GM18502 (cell line): ENCODE measurements around the gene TARP.

ENCODE experiments used
- ATAC-seq: cut with Tn5 transposase; IDR thresholded peaks from one replicate; pipeline ENCODE4 v1.9.1; 2021; ENCODE audit warnings: mild to moderate bottlenecking; ENCODE audit not compliant: unreplicated experiment, poor library complexity

TARP gene

DNA sequence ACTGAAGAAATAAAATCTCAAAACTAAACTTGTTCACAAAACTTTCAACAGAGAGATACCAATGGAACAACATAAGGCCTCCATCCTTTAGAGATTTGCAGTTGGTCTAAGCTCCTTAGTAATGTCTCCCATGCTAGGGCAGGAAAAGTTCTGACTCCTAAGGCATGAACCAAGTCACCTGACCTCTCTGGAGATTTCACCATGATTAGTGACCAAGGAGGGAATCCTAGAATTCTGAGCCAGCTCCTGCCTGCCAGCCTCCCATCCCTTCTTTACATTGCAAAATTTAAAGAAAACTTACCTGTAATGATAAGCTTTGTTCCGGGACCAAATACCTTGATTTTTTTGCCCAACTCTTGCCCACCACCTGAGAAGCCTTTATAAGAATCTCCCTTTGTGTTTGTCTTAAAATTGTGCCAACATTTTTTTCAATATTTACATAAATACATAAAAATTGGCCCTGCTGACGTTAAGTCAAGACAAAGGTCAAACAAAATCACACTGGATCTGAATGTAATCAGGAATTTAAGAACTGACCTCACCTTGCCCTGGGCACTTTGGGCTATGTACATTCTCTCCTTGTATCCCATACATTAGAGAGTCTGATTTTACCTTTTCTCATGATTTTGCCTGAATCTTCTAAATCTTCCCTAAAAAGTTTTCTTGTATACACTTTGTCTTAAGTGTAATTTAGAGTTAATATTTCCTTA lies at the start of gene TARP:
TSS of gene TARP (minus strand) at position 351 of the 710 bp plus-strand sequence.
- no peak for ATAC-seq

DNA sequence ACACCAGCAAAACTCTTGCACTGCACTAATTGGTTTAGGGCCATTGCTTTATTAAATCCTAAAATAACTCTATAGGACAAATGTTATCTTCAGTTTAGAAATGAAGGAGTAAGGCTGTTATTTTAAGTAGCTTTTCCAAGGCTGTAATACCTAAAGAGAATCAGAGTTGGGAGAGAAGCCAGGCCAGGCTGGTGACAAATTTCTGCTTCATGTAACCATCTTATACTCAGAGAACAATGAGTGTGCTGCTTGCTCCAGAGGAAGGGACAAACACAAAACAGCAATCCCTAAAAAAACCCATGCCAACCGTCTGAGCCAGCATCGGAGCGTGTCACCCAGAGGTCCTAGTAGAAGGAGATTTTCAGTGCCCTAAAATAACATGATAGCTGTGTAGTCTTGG lies 49.7 kb upstream of the TARP start:
- no peak for ATAC-seq

DNA sequence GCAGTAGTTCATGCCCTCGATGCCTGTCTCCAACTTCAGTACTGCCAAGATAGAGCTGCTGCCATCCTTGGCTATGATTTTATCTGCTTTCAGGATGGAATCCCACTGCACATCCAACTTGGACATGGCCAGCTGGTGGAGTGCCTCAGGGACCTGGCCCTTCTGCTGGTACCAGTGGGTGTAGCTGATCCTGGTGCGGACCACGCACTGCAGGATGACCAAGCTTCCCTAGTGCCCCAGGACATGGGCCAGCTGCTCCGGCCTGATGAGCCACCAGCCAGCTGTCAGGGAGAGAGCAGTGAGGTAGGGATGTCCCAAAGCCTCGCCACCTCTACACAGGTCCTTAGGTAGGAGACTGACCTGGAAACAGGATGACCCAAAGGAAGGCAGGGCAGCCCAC lies 49.0 kb upstream of the TARP start:
- no peak for ATAC-seq

DNA sequence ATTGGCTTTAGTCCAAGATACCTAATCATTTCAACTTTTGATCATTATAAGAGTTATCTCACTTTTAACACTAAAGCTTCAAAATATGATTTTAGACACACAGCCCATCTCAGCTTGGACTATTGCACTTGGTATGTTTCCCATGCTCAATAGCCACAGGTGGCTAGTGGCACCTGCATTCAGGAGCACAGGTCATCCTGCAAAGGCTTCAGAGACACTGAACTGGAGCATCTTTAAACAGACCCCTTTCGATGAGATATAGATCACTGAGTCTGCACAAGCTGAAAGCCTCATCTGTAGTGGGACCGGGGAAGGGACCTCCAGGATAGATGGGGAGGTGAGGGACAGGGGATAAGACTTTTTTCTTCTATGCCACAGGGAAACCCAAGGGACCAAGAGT lies 48.5 kb upstream of the TARP start:
- ATAC-seq, result no peak

DNA sequence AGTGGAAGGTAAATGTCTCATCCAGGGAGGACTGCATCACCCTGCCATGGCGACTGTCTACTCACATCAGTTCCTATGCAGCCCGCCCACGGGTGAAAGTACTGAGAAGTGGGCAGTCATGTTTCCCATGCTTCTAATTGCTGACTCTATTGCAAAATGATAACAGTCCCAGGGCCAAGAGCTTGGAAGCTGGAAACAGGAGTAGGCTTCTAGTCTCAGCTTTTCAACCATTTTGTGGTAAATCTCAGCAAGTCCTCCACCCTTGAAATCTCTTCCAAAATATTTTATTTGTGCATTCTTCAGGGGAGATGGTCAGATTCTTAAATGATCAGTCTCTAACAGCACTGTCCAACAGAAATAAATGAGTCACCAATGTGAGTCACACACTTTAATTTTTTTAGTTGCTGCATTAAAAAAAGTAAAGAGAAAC lies 48.1 kb upstream of the TARP start:
- no peak for ATAC-seq

DNA sequence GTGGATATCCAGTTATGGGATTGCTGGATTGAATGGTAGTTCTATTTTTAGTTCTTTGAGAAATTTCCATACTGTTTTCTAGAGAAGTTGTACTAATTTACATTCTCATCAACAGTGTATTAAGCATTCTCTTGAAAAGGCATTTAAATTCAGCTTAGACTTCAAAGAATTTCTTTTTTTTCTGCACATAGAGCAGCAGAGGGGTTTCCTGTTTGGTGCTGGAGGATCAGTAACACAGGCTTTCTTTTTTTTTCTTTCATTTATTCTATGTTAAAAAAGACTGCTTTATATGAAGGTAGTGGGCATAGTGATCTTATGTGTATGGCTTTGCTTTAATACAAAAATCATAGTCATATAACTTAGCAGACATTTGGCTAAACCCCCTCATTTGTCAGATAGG lies 47.6 kb upstream of the TARP start:
- no peak for ATAC-seq

DNA sequence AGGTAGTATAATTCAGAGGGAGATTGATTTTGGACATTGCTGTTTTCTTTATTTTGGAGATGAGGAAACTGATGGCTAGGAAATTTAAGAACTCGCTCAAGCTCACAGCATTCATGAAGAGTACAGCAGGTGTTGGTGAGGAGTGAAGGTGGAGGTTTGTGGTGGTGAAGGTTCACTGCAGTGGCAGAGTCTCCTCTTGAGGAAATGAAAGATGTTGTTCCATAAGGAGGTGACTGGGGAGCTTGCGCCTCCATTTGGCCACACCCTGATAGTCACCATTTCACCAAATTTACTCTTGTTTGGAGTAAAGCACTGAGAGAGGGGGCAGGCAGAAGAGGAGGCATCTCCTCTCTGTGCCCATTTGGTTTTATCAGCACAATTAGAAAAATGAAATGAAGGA lies 46.4 kb upstream of the TARP start:
- no peak for ATAC-seq

DNA sequence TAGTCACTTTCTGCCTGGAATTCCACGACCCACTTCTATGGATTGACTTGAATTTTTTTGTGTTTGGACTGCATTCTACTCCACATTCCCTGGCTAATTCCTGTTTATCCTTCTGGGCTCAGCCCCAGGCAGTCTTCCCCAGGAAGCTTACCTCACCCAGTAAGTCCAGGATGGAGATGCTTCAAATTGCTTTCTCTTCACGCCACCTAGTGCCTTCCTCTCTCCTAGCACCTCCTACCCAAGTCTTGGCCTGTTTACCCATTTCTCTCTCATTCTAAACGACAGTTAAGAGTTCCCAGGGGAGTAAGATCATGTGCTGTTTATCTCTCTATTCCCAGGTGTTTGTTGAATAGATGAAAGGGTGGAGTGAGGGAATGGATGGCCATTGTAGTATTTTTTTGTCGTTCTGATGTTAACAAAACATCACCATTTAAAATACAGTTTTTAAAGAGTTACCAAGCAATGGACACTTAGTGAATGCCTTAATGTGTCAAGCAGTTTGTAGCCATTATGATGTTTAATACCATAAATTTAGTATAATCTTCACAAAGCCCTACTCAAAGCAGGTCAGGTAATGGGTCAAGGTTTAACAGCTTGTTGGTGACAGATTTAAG lies 45.5 kb upstream of the TARP start:
- ATAC-seq, result peak; percentile 81

DNA sequence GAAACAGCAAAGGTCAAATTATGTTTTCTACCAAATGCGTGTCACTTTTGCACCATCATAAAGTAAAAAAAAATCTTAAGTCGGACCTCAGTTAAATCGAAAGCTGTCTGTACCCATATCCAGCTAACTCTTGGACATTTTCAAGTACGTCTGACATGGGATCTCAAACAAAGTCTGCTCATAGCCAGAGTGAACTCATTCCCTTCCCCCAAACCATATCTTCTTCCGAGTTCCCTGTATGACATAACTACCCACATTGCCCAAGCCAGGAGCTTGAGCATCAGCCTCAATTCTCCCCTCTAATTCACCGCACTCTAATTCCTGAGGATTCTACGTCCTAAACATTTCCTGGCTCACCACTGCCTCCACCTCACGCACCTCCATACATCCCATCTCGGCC lies 44.8 kb upstream of the TARP start:
- no peak for ATAC-seq

DNA sequence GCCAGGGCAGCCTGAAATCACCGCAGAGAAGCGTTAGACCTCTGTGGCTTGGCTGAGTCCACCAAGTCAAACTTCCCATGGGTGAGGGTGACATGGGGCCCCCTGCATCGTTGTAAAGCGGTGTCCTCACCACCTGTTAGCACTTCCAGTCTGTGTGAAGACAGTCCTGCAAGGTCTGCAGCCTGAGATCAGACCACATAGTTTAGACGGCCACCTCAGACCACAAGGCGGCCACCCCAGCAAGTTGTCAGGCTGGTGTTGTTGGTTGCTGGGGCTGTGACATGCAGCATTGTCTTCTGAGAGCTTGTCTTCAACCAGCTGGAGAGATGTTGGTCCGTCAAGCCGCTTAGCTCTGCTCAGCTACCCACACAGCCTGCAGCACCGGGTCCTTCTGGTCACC lies 44.1 kb upstream of the TARP start:
- no peak for ATAC-seq

DNA sequence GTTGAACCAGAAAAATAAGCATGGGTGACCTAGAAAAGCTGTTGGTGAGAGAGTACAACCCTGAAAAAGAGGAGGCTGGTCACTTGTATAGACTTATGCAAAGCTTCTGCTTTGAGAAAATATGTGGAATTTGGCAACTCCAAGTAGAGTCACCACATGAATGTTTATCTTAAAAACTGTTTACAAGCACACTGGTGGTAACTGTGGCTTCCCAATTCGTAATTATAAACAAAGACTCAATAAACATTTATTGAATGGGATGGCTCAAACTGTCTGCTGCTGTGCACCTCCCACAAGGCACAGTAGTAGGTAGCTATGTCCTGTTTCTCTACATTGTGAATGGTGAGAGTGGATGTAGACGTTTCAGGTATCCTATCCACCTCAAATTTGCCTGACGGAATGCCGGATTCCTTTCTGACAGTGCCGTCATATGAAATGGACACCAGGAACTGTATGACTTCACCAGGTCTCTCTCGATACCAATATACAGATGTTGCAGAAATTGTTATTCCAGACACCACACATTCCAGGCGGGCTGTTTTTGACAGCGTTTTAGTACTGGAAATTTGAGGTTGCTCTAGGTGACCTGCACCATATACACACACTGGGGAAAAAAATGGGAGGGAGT lies 43.4 kb upstream of the TARP start:
- ATAC-seq, result no peak

DNA sequence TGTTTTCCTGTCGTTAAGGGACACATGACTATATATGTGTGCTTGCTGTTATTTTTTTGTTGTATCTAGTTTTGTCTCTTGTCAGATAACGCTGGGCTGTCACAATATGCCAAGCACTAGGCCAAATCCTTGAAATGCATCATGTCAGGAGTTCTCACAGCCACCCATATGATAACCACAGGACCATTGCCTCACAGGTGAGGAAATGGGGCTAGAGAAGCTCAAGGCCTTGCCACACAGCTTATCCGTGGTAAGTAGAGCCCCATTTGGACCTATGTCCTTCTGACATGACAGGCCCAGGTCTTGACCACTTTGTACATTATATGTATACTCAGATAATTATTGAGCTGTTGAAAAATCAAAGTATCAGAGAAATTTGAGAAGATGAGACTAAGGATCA lies 42.0 kb upstream of the TARP start:
- no peak for ATAC-seq

DNA sequence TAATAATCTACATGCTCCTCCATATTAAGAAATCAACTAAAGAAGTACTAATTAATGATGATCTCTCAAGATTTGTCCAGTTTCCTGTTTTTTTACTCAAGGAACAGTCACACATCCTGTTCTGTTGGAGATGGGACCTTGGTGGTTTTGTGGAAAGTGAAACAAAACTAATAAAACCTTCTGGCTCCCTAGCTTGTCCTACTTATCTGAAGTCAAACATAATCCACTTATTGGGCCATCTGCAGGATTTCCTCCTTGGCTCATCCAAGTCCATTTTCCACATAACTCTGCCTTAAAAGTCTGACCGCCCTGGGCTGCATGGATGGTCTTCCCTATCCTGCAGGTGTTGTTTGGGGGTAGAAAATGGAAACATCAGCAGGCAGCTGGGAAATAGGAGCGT lies 39.4 kb upstream of the TARP start:
- no peak for ATAC-seq

DNA sequence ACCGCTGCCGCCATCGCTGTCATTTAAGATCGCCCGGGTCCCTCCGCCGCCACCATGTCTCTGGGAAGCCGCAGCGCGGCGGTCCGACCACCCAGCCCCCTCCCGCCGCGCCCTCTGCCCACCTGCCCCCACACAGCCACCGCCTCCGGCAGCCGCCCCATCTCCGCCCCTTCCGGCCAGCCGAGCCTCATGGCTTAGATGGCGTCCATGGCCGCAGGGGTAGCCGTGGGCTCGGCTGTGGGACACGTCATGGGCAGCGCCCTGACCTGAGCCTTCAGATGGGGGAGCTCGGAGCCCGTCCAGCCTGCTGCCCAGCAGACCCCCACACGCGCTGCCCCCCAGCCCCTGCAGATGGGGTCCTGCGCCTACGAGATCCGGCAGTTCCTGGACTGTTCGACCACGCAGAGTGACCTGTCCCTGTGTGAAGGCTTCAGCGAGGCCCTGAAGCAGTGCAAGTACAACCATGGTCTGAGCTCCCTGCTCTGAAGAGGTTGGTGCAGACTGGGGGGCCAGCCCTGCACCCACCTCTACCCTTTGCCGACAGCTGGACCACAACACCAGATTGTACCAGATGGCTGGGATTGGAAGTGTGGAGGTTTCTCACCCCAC lies 38.0 kb upstream of the TARP start:
- ATAC-seq, result peak; percentile 52

DNA sequence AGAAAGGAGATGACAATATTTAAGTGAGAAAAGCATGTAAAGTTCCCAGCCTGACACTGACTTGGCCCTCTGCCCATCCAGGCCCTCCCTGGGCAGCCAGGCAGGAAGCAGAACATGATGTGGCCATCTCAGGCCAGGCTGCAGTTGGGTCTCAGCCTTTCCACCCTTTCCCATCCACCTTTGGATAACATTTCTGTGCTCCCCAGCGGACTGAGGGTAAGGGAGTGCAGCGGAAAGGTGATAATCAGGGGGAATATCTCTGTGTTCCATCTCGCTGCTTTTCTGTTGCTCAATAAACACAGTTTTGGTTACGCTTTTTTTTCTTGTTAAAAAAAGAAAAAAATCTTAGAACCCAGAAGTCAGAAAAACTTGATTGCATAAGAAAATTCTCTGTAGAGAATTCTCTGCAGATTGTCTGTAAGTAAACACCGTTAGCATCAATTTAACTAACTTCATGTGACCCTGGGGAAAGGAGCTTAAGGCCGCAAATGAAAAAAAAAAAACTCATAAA lies 37.2 kb upstream of the TARP start:
- no peak for ATAC-seq

DNA sequence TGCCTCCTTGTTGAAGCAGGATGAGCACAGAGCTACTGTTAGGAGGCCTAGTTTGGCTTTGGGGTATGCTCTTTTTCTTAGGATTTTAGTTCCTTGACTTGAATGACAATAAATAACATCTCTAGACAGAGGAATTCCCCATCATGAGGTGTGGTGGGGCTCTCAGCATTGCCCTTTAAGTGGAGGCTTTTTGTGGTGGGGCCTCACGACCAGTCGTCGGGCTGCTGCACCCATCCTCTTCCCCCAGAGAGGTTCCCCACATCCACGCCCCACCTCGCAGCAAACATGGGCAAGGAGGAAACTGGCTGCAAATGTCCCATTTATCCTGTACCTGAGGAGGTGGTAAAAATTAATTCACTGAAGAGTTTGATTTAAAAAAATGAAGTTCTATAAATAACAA lies 36.1 kb upstream of the TARP start:
- ATAC-seq, result no peak

DNA sequence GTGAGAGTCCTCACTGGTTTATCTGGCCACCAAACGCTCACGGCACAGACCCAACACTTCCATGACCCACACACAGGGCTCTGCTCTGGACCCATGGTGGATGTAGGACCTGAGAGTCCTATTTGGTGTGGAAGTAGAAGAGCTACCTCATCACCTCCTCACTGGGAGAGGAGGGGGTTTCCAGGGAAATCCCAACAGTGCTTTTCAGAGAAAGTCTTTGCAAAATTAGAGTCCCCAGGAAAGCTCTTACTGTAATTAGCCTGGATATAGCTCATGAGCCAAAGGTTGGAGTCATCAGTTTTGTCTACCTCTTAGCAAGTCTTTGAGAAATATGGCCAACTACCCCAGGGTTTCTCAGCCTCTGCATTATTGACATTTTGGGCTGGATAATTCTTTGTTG lies 34.7 kb upstream of the TARP start:
- no peak for ATAC-seq

DNA sequence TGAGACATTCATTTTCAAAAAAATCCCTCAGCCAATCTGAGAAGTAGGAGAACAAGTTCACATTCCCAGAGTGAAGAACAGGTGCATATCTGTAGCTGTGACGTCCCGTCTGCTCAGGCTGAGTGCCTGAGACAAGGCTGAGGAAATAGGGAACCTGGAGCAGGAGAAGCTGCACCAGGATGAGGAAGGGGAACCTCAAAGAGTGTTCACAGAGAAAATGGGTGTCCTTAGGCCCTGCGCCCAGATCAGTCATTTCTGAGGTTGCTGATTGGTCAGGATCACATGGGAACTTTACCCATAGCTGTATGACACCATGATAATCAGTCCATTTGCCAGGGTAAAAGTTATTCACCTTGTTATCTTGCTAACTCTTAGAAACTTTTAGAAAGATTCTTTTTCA lies 34.2 kb upstream of the TARP start:
- ATAC-seq, result no peak

DNA sequence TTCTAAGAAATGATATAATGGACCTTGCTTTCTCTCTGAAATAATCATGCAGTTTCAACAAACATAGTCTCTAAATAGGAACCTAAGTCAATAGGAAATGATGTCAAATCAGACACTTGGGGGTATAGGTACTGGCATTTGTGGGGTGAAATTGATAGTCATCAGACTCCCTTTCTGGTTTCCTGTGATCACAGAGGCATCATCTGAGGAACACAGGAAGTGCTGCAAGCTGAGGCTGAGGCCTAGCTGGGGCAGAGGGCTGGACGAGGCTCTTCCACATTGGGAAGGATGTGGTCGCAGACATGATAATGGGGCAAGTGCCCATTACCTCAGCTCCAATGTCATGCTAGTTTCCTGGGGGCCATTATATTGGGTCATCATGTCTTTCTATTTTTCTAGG lies 33.5 kb upstream of the TARP start:
- peak; percentile 60 for ATAC-seq

DNA sequence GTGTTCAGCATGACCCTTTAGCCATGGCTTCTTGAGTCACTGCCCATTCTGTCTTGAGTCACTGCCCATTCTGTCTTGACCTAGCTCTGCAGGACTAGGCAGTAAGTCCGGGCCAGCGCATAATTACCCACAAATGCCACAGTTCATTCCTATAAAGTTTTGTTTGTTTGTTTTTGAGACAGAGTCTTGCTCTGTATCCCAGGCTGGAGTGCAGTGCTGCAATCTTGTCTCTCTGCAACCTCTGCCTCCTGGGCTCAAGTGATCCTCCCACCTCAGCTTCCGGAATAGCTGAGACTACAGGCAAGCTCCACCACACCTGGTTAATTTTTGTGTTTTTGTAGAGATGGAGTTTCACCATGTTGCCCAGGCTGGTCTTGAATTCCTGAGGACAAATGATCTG lies 32.7 kb upstream of the TARP start:
- no peak for ATAC-seq

DNA sequence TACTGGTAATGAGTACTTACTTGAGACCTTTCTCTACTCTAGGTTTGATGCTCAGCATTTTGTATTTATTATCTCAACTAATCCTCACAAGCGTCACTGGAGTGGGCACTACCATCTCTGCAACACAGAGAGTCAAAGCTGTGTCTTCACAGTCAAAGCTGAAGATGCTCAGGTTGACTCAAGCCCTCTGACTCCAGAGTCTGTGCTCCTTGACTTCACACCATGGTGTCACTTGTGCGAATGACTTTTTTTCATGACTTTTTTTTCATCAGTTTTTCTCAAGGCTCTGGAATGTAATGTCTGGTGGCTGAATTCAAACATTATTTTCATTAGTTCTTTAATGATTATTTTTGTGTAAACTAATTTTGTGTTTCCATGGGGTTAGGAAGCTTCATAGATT lies 30.4 kb upstream of the TARP start:
- ATAC-seq, result no peak
